Measurements from ENCODE around the gene OSBP.

GRCh38 chr11:59574467-59574866, 41.1 kb downstream of the OSBP start:
- TF ChIP-seq CTCF (IDR thresholded peaks at IDR 0.05) (no peak), POLR2A (IDR thresholded peaks at IDR 0.05) (no peak), POLR2AphosphoS5 (IDR thresholded peaks at IDR 0.05) (no peak), EP300 (IDR thresholded peaks at IDR 0.05) (no peak)

Measured in stomach (tissue), 4 donors.